ENCODE data around the gene ZNF622. TPM values are rescaled to one million over a fixed set of nuclear protein-coding genes. Genes with fewer than 3 reads are reported as not detected.
"Not testable (repeated sequence)": the region's sequence is repeated elsewhere in the genome, so short reads cannot be mapped to it uniquely, and the experiment has no call there.

Gene ZNF622
- total RNA-seq, 1 donor from 2014 or later, result 25.8 TPM

GRCh38 chr5:16446993-16447392 lies 18.6 kb downstream of the ZNF622 start:
- Mint-ChIP-seq H3K9me3 (ENCODE audit: unreplicated experiment) (no peaks in the 10 kb centered on the region), H3K36me3 (ENCODE audit: low read depth, unreplicated experiment) (peaks cover 16% of the 10 kb centered on the region), H3K27ac (ENCODE audit: unreplicated experiment) (no peak overlapping the region), H3K4me3 (ENCODE audit: unreplicated experiment) (no peak overlapping the region), H3K27me3 (ENCODE audit: unreplicated experiment) (no peaks in the 10 kb centered on the region), H3K4me1 (ENCODE audit: unreplicated experiment) (peaks cover 2% of the 10 kb centered on the region)
- TF ChIP-seq CTCF (IDR thresholded peaks at IDR 0.05; ENCODE audit: unreplicated experiment), result no peak
- DNase-seq (ENCODE audit: low spot score), result no peak

GRCh38 chr5:16437977-16438376 lies 27.6 kb downstream of the ZNF622 start:
- TF ChIP-seq CTCF (IDR thresholded peaks at IDR 0.05; ENCODE audit: unreplicated experiment), result no peak
- Mint-ChIP-seq H3K4me3 (ENCODE audit: unreplicated experiment) (no peak overlapping the region), H3K4me1 (ENCODE audit: unreplicated experiment) (peaks cover 2% of the 10 kb centered on the region), H3K27ac (ENCODE audit: unreplicated experiment) (no peak overlapping the region), H3K27me3 (ENCODE audit: unreplicated experiment) (peaks cover 8% of the 10 kb centered on the region), H3K9me3 (ENCODE audit: unreplicated experiment) (no peaks in the 10 kb centered on the region), H3K36me3 (ENCODE audit: low read depth, unreplicated experiment) (no peaks in the 10 kb centered on the region)
- no peak for DNase-seq (ENCODE audit: low spot score)

- DNase-seq (ENCODE audit: low spot score); H3K27me3 Mint-ChIP-seq (ENCODE audit: unreplicated experiment); H3K4me1 Mint-ChIP-seq (ENCODE audit: unreplicated experiment); H3K4me3 Mint-ChIP-seq (ENCODE audit: unreplicated experiment); H3K27ac Mint-ChIP-seq (ENCODE audit: unreplicated experiment); H3K36me3 Mint-ChIP-seq (ENCODE audit: low read depth, unreplicated experiment); H3K9me3 Mint-ChIP-seq (ENCODE audit: unreplicated experiment): not testable (repeated sequence)
Measured at GRCh38 chr5:16436065-16436682, 29.4 kb downstream of the ZNF622 start.

- Mint-ChIP-seq H3K4me1 (ENCODE audit: unreplicated experiment) (no peaks in the 10 kb centered on the region), H3K27me3 (ENCODE audit: unreplicated experiment) (peaks cover 4% of the 10 kb centered on the region), H3K27ac (ENCODE audit: unreplicated experiment) (no peak overlapping the region), H3K4me3 (ENCODE audit: unreplicated experiment) (no peak overlapping the region), H3K36me3 (ENCODE audit: low read depth, unreplicated experiment) (no peaks in the 10 kb centered on the region), H3K9me3 (ENCODE audit: unreplicated experiment) (no peaks in the 10 kb centered on the region)
- no peak for DNase-seq (ENCODE audit: low spot score)
- TF ChIP-seq CTCF (IDR thresholded peaks at IDR 0.05; ENCODE audit: unreplicated experiment), result no peak
Measured at GRCh38 chr5:16431490-16431889, 34.1 kb downstream of the ZNF622 start.

- no peak for DNase-seq (ENCODE audit: low spot score)
- no peaks in the 10 kb centered on the region for H3K36me3 Mint-ChIP-seq (ENCODE audit: low read depth, unreplicated experiment)
- no peak overlapping the region for H3K4me3 Mint-ChIP-seq (ENCODE audit: unreplicated experiment)
- H3K9me3 Mint-ChIP-seq (ENCODE audit: unreplicated experiment), result no peaks in the 10 kb centered on the region
- H3K27me3 Mint-ChIP-seq (ENCODE audit: unreplicated experiment), result peaks cover 4% of the 10 kb centered on the region
- no peaks in the 10 kb centered on the region for H3K4me1 Mint-ChIP-seq (ENCODE audit: unreplicated experiment)
- TF ChIP-seq CTCF (IDR thresholded peaks at IDR 0.05; ENCODE audit: unreplicated experiment), result no peak
- no peak overlapping the region for H3K27ac Mint-ChIP-seq (ENCODE audit: unreplicated experiment)
Measured at GRCh38 chr5:16430349-16431089, 35.1 kb downstream of the ZNF622 start.
